B cell (primary cell): ENCODE results near the gene PPP1R10. TPM values are rescaled to one million over a fixed set of nuclear protein-coding genes. Genes with fewer than 3 reads are reported as not detected.

Experiments
- ATAC-seq: fragments of 200-7000 bp; cut with Tn5 transposase; one replicate; pipeline ENCODE4 v1.10.0; 2021; ENCODE audit warnings: low read depth, mild to moderate bottlenecking, moderate number of reproducible peaks, moderate library complexity
- CTCF ChIA-PET: fragments of 350-600 bp; sonication (Branson Sonifier 250); formaldehyde crosslinking; loops from one replicate; lab custom pipeline; 2021; ENCODE audit warnings: antibody characterized with exemption, inconsistent platforms; lab: Charles Lee
- POLR2A ChIA-PET: fragments of 350-600 bp; sonication (Branson Sonifier 250); formaldehyde crosslinking; loops from one replicate; lab custom pipeline; 2021; ENCODE audit warnings: antibody characterized with exemption; lab: Charles Lee
- DNase-seq: peaks from one replicate; pipeline ENCODE4 v3.0.0; 2013
- H2AFZ ChIP-seq: 2 replicates; pipeline ENCODE4 v1.6.1; 2012; ENCODE audit warnings: mild to moderate bottlenecking, low read depth, low read length; ENCODE audit not compliant: insufficient read depth, poor library complexity, severe bottlenecking
- H3K27ac ChIP-seq, 2 donors: 1 replicate in 1 of 2; 2 replicates in 1 of 2; pipeline ENCODE4 v1.5.1; 2012 to 2013; ENCODE audit warnings: low read length in 2 of 2, mild to moderate bottlenecking in 2 of 2, moderate library complexity in 1 of 2
- H3K27me3 ChIP-seq, 4 experiments: fragments of 200-600 bp in 1 of 4; sonication (generic) in 1 of 4; replicated peaks in 1 of 4; 1 replicate in 2 of 4; 2 replicates in 2 of 4; pipeline versions ENCODE4 v1.6.1 to v1.7.0; 2013 to 2016; ENCODE audit warnings: low read length in 3 of 4, mild to moderate bottlenecking in 2 of 4, mixed read lengths in 1 of 4, moderate library complexity in 1 of 4; ENCODE audit not compliant: insufficient read depth in 4 of 4, control insufficient read depth in 3 of 4; ENCODE audit errors: control extremely low read depth in 1 of 4
- H3K36me3 ChIP-seq, 2 experiments: replicated peaks in 1 of 2; 1 replicate in 1 of 2; 2 replicates in 1 of 2; pipeline versions ENCODE4 v1.6.1 to v1.7.1; 2013; ENCODE audit warnings: low read length in 1 of 2; ENCODE audit not compliant: insufficient read depth in 2 of 2, control insufficient read depth in 1 of 2; ENCODE audit errors: control extremely low read depth in 1 of 2, extremely low read depth in 1 of 2
- H3K4me1 ChIP-seq, 2 donors: fragments of 200-600 bp in 1 of 2; sonication (generic) in 1 of 2; 1 replicate in 1 of 2; 2 replicates in 1 of 2; pipeline versions ENCODE4 v1.5.1 to v1.6.1; 2013 to 2017; ENCODE audit warnings: low read length in 2 of 2; ENCODE audit not compliant: control insufficient read depth in 2 of 2, insufficient read depth in 2 of 2
- H3K4me2 ChIP-seq: replicated peaks from 2 replicates; pipeline ENCODE3; 2012; ENCODE audit warnings: mild to moderate bottlenecking, low read depth, low read length; ENCODE audit not compliant: poor library complexity, severe bottlenecking
- H3K4me3 ChIP-seq, 5 experiments: fragments of 200-600 bp in 1 of 5; sonication (generic) in 1 of 5; 1 replicate in 3 of 5; 2 replicates in 2 of 5; pipeline versions ENCODE4 v1.5.1 to v1.7.0; 2011 to 2016; ENCODE audit warnings: low read length in 4 of 5, mild to moderate bottlenecking in 4 of 5, low read depth in 2 of 5, control low read depth in 1 of 5, moderate library complexity in 1 of 5; ENCODE audit not compliant: insufficient read depth in 1 of 5; ENCODE audit errors: control extremely low read depth in 1 of 5, extremely low read depth in 1 of 5
- H3K79me2 ChIP-seq: fragments of 200-600 bp; sonication (generic); one replicate; pipeline ENCODE4 v1.6.0; 2016; ENCODE audit warnings: low read length; ENCODE audit not compliant: control insufficient read depth, insufficient read depth
- H3K9ac ChIP-seq: fragments of 200-600 bp; sonication (generic); 2 replicates; pipeline ENCODE4 v1.6.1; 2017; ENCODE audit warnings: mild to moderate bottlenecking, low read length, moderate library complexity
- H3K9me3 ChIP-seq, 3 donors: one replicate each; pipeline versions ENCODE4 v1.6.1 to v1.7.1; 2013; ENCODE audit warnings: low read length in 2 of 3; ENCODE audit not compliant: control insufficient read depth in 2 of 3, insufficient read depth in 1 of 3; ENCODE audit errors: control extremely low read depth in 1 of 3
- H4K20me1 ChIP-seq: 2 replicates; pipeline ENCODE4 v1.6.0; 2012; ENCODE audit warnings: mild to moderate bottlenecking, low read length; ENCODE audit not compliant: insufficient read depth, control insufficient read depth, poor library complexity, severe bottlenecking
- H3K27ac Mint-ChIP-seq: one replicate; pipeline ENCODE4 v1.8.0; 2021; ENCODE audit warnings: mixed read lengths
- H3K27me3 Mint-ChIP-seq: one replicate; pipeline ENCODE4 v1.8.0; 2021; ENCODE audit warnings: mixed read lengths
- H3K4me1 Mint-ChIP-seq: one replicate; pipeline ENCODE4 v1.8.0; 2021; ENCODE audit warnings: mixed read lengths
- H3K4me3 Mint-ChIP-seq: one replicate; pipeline ENCODE4 v1.8.0; 2021; ENCODE audit warnings: mixed read lengths
- H3K9me3 Mint-ChIP-seq: one replicate; pipeline ENCODE4 v1.8.0; 2022; ENCODE audit warnings: mixed read lengths; ENCODE audit not compliant: insufficient read depth
- CTCF ChIP-seq: fragments of 200-600 bp; IDR thresholded peaks from one replicate; pipeline ENCODE4 v1.8.0; 2022; ENCODE audit warnings: antibody characterized with exemption, mild to moderate bottlenecking
- EZH2 ChIP-seq: IDR thresholded peaks from 2 replicates; pipeline ENCODE4 v1.6.1; 2012; ENCODE audit warnings: borderline replicate concordance, low read depth, mild to moderate bottlenecking, moderate library complexity, low read length; ENCODE audit not compliant: insufficient read depth, poor library complexity, severe bottlenecking
- WGBS: methylation state at CpG from one replicate; pipeline ENCODE4 v1.1.5; 2013; ENCODE audit warnings: missing lambda C conversion rate; ENCODE audit not compliant: insufficient coverage; 5-methylcytosine and 5-hydroxymethylcytosine counted together
- intact Hi-C: fragments of 100-400 bp; cut with micrococcal nuclease; formaldehyde crosslinking; loops from one replicate; pipeline ENCODE4 v1.10.0; 2022
- polyA plus RNA-seq: library from polyadenylated mRNA; depleted of rRNA; stranded (reverse); fragments of >200 nt; gene quantifications from 2 replicates; pipeline ENCODE4 v1.2.3, GENCODE V29; 2012
- total RNA-seq, 2 donors: library from RNA; stranded (reverse); fragments of 120-200 nt in 1 of 2; gene quantifications; 1 replicate in 1 of 2; 2 replicates in 1 of 2; pipeline versions ENCODE4 v1.2.3 to v1.2.4, GENCODE V29; 2013 to 2022

Gene PPP1R10
- total and polyA plus RNA-seq, 2 donors (not counting 1 experiment from before 2014, with no cell fraction given) = 40.7 to 177 TPM

- H4K20me1 ChIP-seq = peaks cover 16% of the 10 kb centered on the region
- ChIA-PET POLR2A (interaction anchor here (0.7 to 0.8 kb wide), 2 partner anchors 19 to 100 kb away, joined by 3 read pairs; partner anchors contain the start of gene ABCF1), CTCF (interaction anchor here (1.4 to 12.2 kb wide), 5 partner anchors 45 to 106 kb away, joined by 4 to 295 read pairs (median 4); partner anchors contain the start of gene DHX16)
- ATAC-seq (no peak), DNase-seq (no peak)
- Mint-ChIP-seq H3K27ac (no peak overlapping the region), H3K27me3 (no peaks in the 10 kb centered on the region), H3K9me3 (no peaks in the 10 kb centered on the region), H3K4me1 (no peaks in the 10 kb centered on the region), H3K4me3 (no peak overlapping the region)
- no peak overlapping the region for H3K4me2 ChIP-seq
- no peak overlapping the region for H2AFZ ChIP-seq
- no peak overlapping the region for H3K27ac ChIP-seq
- H3K9me3 ChIP-seq = no peaks in the 10 kb centered on the region
- no peaks in the 10 kb centered on the region for H3K4me1 ChIP-seq
- peaks cover 15 to 69% of the 10 kb centered on the region in 2 experiments for H3K36me3 ChIP-seq
- intact Hi-C loops = no loop called here
- peaks cover 14% of the 10 kb centered on the region for H3K79me2 ChIP-seq
- H3K4me3 ChIP-seq = no peak overlapping the region
- 94% methylated on average over 12 of the region's 15 CpGs for WGBS
- TF ChIP-seq CTCF = no peak
- TF ChIP-seq EZH2 = no peak
- H3K27me3 ChIP-seq = no peaks in the 10 kb centered on the region
- no peak overlapping the region for H3K9ac ChIP-seq
These were observed 27.2 kb downstream of the PPP1R10 start for GRCh38 chr6:30589754-30590358.

GRCh38 chr6:30583921-30584320 lies 33.1 kb downstream of the PPP1R10 start:
- 100% methylated on average over 5 of the region's 5 CpGs for WGBS
- DNase-seq (no peak), ATAC-seq (no peak)
- intact Hi-C loops = no loop called here
- ChIA-PET POLR2A (no interaction called here), CTCF (interaction anchor here (1.3 to 3.9 kb wide), 3 partner anchors 14 to 104 kb away, joined by 4 to 17 read pairs (median 7); no protein-coding TSS in a partner anchor)
- H3K4me3 ChIP-seq = no peak overlapping the region
- no peaks in the 10 kb centered on the region for H3K27me3 ChIP-seq
- no peak overlapping the region for H2AFZ ChIP-seq
- H3K27ac ChIP-seq = no peak overlapping the region
- H3K9ac ChIP-seq = no peak overlapping the region
- Mint-ChIP-seq H3K4me1 (no peaks in the 10 kb centered on the region), H3K9me3 (no peaks in the 10 kb centered on the region), H3K4me3 (no peak overlapping the region), H3K27ac (no peak overlapping the region), H3K27me3 (no peaks in the 10 kb centered on the region)
- peaks cover 11% of the 10 kb centered on the region for H4K20me1 ChIP-seq
- H3K9me3 ChIP-seq = no peaks in the 10 kb centered on the region
- peaks cover 4 to 85% of the 10 kb centered on the region in 2 experiments for H3K36me3 ChIP-seq
- H3K4me2 ChIP-seq = no peak overlapping the region
- H3K4me1 ChIP-seq = no peaks in the 10 kb centered on the region
- no peak for TF ChIP-seq EZH2
- TF ChIP-seq CTCF = no peak
- peaks cover 19% of the 10 kb centered on the region for H3K79me2 ChIP-seq
